ENCODE results near the gene ABHD17A. TPM values are rescaled to one million over a fixed set of nuclear protein-coding genes. Genes with fewer than 3 reads are reported as not detected.

Gene ABHD17A
- polyA plus RNA-seq, 1 of the 3 experiments (the other 2 are of a cell fraction) = 61.1 TPM

DNA sequence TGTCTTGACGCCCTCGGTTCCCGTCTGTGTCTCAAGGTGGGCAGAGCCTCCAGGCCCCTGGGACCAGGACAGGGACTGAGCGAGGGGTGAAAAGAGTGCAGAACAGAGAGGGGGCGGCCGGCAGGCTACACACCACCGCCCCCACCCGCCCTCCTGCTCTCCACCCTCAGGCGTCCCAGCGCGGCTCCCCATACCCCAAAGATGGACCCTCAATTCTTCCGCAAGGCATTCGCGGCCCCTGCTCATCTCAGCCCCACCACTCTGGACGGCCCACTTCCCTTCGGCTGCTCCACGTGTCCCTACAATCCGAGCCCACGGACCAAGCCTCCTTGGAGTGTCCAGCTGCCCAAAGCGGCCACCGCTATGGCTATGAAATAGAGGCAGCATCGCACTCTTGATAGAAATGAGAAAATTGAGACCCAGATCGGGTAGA is 23.7 kb downstream of the ABHD17A start:
- Histone ChIP-seq H3K36me3 (replicated peaks in 1 of 2; ENCODE audit: control insufficient read depth in 1 of 2, insufficient read depth in 2 of 2, low read length in 1 of 2) (no peaks in the 10 kb centered on the region), H3K9ac (peak overlapping the region; percentile 87), H3K9me2 (no peaks in the 10 kb centered on the region), H3K4me3 (ENCODE audit: low read depth in 2 of 2, low read length in 1 of 2) (peak overlapping the region; percentile 81 to 90), H4K20me1 (ENCODE audit: insufficient read depth) (peaks cover 59% of the 10 kb centered on the region), H3K79me2 (ENCODE audit: insufficient read depth) (peaks cover 77% of the 10 kb centered on the region), H3K27ac (ENCODE audit: low read depth in 2 of 2, low read length in 1 of 2) (peak overlapping the region; percentile 51 to 59; a peak in 3 of 4 replicates), H2AFZ (ENCODE audit: low read depth) (no peak overlapping the region), H3K27me3 (ENCODE audit: insufficient read depth) (no peaks in the 10 kb centered on the region), H3K4me2 (peak overlapping the region; percentile 98), H3K9me3 (no peaks in the 10 kb centered on the region), H3F3A (replicated peaks; ENCODE audit: insufficient read depth) (peaks cover 3% of the 10 kb centered on the region), H3K4me1 (ENCODE audit: control insufficient read depth in 1 of 2, insufficient read depth in 2 of 2, low read depth in 1 of 2, low read length in 1 of 2) (peaks cover 25 to 51% of the 10 kb centered on the region in 2 experiments; a peak in 3 of 4 replicates)
- no peak for TF ChIP-seq RXRA (IDR thresholded peaks at IDR 0.05; ENCODE audit: borderline replicate concordance, low read depth)
- TF ChIP-seq, protein P1, sequence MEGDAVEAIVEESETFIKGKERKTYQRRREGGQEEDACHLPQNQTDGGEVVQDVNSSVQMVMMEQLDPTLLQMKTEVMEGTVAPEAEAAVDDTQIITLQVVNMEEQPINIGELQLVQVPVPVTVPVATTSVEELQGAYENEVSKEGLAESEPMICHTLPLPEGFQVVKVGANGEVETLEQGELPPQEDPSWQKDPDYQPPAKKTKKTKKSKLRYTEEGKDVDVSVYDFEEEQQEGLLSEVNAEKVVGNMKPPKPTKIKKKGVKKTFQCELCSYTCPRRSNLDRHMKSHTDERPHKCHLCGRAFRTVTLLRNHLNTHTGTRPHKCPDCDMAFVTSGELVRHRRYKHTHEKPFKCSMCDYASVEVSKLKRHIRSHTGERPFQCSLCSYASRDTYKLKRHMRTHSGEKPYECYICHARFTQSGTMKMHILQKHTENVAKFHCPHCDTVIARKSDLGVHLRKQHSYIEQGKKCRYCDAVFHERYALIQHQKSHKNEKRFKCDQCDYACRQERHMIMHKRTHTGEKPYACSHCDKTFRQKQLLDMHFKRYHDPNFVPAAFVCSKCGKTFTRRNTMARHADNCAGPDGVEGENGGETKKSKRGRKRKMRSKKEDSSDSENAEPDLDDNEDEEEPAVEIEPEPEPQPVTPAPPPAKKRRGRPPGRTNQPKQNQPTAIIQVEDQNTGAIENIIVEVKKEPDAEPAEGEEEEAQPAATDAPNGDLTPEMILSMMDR (IDR thresholded peaks at IDR 0.05) = no peak
- TF ChIP-seq RAD21 (IDR thresholded peaks at IDR 0.05; ENCODE audit: low read length) = no peak
- TF ChIP-seq ELF1 (IDR thresholded peaks at IDR 0.05) = no peak
- TF ChIP-seq MXI1 (IDR thresholded peaks at IDR 0.05; ENCODE audit: low read depth, low read length) = peak; percentile 64; the same call in 1 of the 2 replicates
- TF ChIP-seq YY1 (IDR thresholded peaks at IDR 0.05; ENCODE audit: low read depth) = no peak
- no peak for DNase-seq
- 39% methylated on average over 18 of the region's 23 CpGs for WGBS (ENCODE audit: low lambda C conversion rate)
- CTCF ChIA-PET = interaction anchor here (2.0 kb wide), 1 partner anchor 13 kb away, joined by 8 read pairs; the partner anchor contains the start of gene REXO1
- POLR2A ChIA-PET = no interaction called here

DNA sequence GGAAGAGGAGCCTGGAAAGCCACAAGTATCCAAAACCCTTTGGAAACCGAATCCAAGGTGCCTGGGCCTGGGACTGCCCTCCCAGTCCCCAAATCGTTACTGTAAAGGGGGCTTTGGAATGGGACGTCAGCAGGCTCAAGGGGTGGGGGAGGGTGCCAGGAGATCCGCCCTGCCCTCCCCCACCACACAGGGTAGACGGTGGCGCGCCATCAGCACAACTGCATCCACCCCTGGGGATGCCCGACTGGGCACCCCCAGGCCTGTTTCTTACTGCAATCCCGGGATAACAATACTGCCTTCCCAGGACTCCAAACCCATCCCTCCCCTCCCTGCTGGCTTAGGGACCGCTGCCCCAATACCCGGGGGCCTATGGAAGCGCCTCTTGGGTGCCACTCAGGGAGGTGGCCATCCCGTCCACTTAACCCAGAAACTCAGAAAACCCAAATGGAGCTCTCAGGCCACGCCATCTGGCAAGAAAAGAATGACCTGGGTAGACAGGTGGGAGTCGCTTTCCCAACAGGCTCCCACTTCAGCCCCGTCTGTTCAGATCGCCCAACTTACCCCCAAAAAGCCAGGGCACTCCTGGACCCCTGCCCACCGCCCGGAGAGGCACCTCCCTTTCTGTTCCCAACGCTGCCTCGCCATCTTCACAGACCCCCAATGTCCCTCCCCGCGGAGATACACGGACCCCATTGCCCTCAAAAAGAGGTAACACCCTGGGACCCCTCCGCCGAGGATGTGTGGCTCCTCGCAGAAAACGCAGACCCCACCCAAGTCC is 24.3 kb downstream of the ABHD17A start:
- Histone ChIP-seq H3K9me2 (no peaks in the 10 kb centered on the region), H3K27ac (ENCODE audit: low read depth in 2 of 2, low read length in 1 of 2) (peak overlapping the region in 1 of 2 experiments; percentile 32; a peak in 2 of 4 replicates), H3K4me1 (ENCODE audit: control insufficient read depth in 1 of 2, insufficient read depth in 2 of 2, low read depth in 1 of 2, low read length in 1 of 2) (peaks cover 30 to 57% of the 10 kb centered on the region in 2 experiments; a peak in 3 of 4 replicates), H3K9ac (peak overlapping the region; percentile 87), H3K4me2 (peak overlapping the region; percentile 98), H3F3A (replicated peaks; ENCODE audit: insufficient read depth) (peaks cover 5% of the 10 kb centered on the region), H3K4me3 (ENCODE audit: low read depth in 2 of 2, low read length in 1 of 2) (peak overlapping the region; percentile 81 to 90), H3K36me3 (replicated peaks in 1 of 2; ENCODE audit: control insufficient read depth in 1 of 2, insufficient read depth in 2 of 2, low read length in 1 of 2) (no peaks in the 10 kb centered on the region), H3K27me3 (ENCODE audit: insufficient read depth) (no peaks in the 10 kb centered on the region), H2AFZ (ENCODE audit: low read depth) (no peak overlapping the region), H3K79me2 (ENCODE audit: insufficient read depth) (peaks cover 82% of the 10 kb centered on the region), H4K20me1 (ENCODE audit: insufficient read depth) (peaks cover 65% of the 10 kb centered on the region), H3K9me3 (no peaks in the 10 kb centered on the region)
- ChIA-PET CTCF (interaction anchor here (0.9 to 2.0 kb wide), 3 partner anchors 12 to 35 kb away, joined by 3 to 8 read pairs (median 3); partner anchors contain the start of gene REXO1), POLR2A (no interaction called here)
- no peak for DNase-seq
- 75% methylated on average over 14 of the region's 28 CpGs for WGBS (ENCODE audit: low lambda C conversion rate)
- TF ChIP-seq FOXJ3 (CRISPR knock-in tag; IDR thresholded peaks at IDR 0.05) = no peak
- TF ChIP-seq SIN3A (IDR thresholded peaks at IDR 0.05; ENCODE audit: borderline replicate concordance, low read depth, low read length) = no peak
- TF ChIP-seq TEAD4 (IDR thresholded peaks at IDR 0.05; ENCODE audit: borderline replicate concordance, insufficient read depth) = no peak
- TF ChIP-seq NRF1 (IDR thresholded peaks at IDR 0.05; ENCODE audit: low read depth, low read length) = no peak
- TF ChIP-seq, protein P2, sequence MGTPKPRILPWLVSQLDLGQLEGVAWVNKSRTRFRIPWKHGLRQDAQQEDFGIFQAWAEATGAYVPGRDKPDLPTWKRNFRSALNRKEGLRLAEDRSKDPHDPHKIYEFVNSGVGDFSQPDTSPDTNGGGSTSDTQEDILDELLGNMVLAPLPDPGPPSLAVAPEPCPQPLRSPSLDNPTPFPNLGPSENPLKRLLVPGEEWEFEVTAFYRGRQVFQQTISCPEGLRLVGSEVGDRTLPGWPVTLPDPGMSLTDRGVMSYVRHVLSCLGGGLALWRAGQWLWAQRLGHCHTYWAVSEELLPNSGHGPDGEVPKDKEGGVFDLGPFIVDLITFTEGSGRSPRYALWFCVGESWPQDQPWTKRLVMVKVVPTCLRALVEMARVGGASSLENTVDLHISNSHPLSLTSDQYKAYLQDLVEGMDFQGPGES (IDR thresholded peaks at IDR 0.05; ENCODE audit: low read depth, low read length) = no peak
- TF ChIP-seq, protein P3, sequence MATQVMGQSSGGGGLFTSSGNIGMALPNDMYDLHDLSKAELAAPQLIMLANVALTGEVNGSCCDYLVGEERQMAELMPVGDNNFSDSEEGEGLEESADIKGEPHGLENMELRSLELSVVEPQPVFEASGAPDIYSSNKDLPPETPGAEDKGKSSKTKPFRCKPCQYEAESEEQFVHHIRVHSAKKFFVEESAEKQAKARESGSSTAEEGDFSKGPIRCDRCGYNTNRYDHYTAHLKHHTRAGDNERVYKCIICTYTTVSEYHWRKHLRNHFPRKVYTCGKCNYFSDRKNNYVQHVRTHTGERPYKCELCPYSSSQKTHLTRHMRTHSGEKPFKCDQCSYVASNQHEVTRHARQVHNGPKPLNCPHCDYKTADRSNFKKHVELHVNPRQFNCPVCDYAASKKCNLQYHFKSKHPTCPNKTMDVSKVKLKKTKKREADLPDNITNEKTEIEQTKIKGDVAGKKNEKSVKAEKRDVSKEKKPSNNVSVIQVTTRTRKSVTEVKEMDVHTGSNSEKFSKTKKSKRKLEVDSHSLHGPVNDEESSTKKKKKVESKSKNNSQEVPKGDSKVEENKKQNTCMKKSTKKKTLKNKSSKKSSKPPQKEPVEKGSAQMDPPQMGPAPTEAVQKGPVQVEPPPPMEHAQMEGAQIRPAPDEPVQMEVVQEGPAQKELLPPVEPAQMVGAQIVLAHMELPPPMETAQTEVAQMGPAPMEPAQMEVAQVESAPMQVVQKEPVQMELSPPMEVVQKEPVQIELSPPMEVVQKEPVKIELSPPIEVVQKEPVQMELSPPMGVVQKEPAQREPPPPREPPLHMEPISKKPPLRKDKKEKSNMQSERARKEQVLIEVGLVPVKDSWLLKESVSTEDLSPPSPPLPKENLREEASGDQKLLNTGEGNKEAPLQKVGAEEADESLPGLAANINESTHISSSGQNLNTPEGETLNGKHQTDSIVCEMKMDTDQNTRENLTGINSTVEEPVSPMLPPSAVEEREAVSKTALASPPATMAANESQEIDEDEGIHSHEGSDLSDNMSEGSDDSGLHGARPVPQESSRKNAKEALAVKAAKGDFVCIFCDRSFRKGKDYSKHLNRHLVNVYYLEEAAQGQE (IDR thresholded peaks at IDR 0.05; ENCODE audit: low read depth, low read length) = no peak
- TF ChIP-seq, protein P4, sequence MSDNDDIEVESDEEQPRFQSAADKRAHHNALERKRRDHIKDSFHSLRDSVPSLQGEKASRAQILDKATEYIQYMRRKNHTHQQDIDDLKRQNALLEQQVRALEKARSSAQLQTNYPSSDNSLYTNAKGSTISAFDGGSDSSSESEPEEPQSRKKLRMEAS (IDR thresholded peaks at IDR 0.05; ENCODE audit: low read depth) = no peak
- no peak for TF ChIP-seq GATA2 (CRISPR knock-in tag; IDR thresholded peaks at IDR 0.05)
- TF ChIP-seq MXI1 (IDR thresholded peaks at IDR 0.05; ENCODE audit: low read depth, low read length) = no peak
- TF ChIP-seq FOXM1 (IDR thresholded peaks at IDR 0.05; ENCODE audit: low read depth) = no peak
- TF ChIP-seq GABPA (IDR thresholded peaks at IDR 0.05; ENCODE audit: low read depth) = no peak
- TF ChIP-seq CHD2 (IDR thresholded peaks at IDR 0.05; ENCODE audit: low read length, partially characterized antibody) = no peak
- TF ChIP-seq RCOR1 (IDR thresholded peaks at IDR 0.05; ENCODE audit: low read length) = no peak
